MM.1S (cell line): ENCODE results near the gene ADSS1.
A peak's percentile ranks its signal among the peaks of the same experiment; 100 is the strongest.

Experiments used
- DNase-seq: peaks from one replicate; pipeline ENCODE4 v3.0.0-alpha.2; 2015
- H2AFZ ChIP-seq: fragments of 300-600 bp; sonication (generic); 2 replicates; pipeline ENCODE4 v1.6.0; 2016; ENCODE audit warnings: antibody characterized with exemption, low read length
- H3F3A ChIP-seq: fragments of 300-600 bp; sonication (generic); 2 replicates; pipeline ENCODE4 v1.6.1; 2016; ENCODE audit warnings: mild to moderate bottlenecking, antibody characterized with exemption, low read length, moderate library complexity, mixed read lengths; ENCODE audit not compliant: insufficient read depth
- H3K27ac ChIP-seq: fragments of 300-600 bp; sonication (generic); 2 replicates; pipeline ENCODE4 v1.5.1; 2016; ENCODE audit warnings: mild to moderate bottlenecking, low read length
- H3K27me3 ChIP-seq: fragments of 300-600 bp; sonication (generic); replicated peaks from 2 replicates; pipeline ENCODE4 v1.6.0; 2016; ENCODE audit warnings: low read length; ENCODE audit not compliant: insufficient read depth
- H3K36me3 ChIP-seq: fragments of 300-600 bp; sonication (generic); replicated peaks from 2 replicates; pipeline ENCODE4 v1.6.1; 2016; ENCODE audit warnings: mild to moderate bottlenecking, low read length, mixed read lengths; ENCODE audit not compliant: insufficient read depth
- H3K4me1 ChIP-seq: fragments of 300-600 bp; sonication (generic); 2 replicates; pipeline ENCODE4 v1.6.1; 2016; ENCODE audit warnings: low read length, mixed read lengths
- H3K4me2 ChIP-seq: fragments of 300-600 bp; sonication (generic); 2 replicates; pipeline ENCODE4 v1.6.0; 2016; ENCODE audit warnings: low read depth, low read length
- H3K4me3 ChIP-seq: fragments of 300-600 bp; sonication (generic); 2 replicates; pipeline ENCODE4 v1.5.1; 2016; ENCODE audit warnings: low read length, mixed read lengths
- H3K79me2 ChIP-seq: fragments of 300-600 bp; sonication (generic); 2 replicates; pipeline ENCODE4 v1.6.1; 2016; ENCODE audit warnings: mixed run types, low read length, mixed read lengths
- H3K9ac ChIP-seq: fragments of 300-600 bp; sonication (generic); 2 replicates; pipeline ENCODE4 v1.6.1; 2016; ENCODE audit warnings: low read length, mixed read lengths
- H3K9me2 ChIP-seq: fragments of 300-600 bp; sonication (generic); replicated peaks from 2 replicates; pipeline ENCODE4 v1.6.1; 2016; ENCODE audit warnings: mild to moderate bottlenecking, low read length, mixed read lengths; ENCODE audit not compliant: insufficient read depth
- H3K9me3 ChIP-seq: fragments of 300-600 bp; sonication (generic); replicated peaks from 2 replicates; pipeline ENCODE4 v1.6.1; 2016; ENCODE audit warnings: mild to moderate bottlenecking, low read length, mixed read lengths; ENCODE audit not compliant: insufficient read depth
- H4K20me1 ChIP-seq: fragments of 300-600 bp; sonication (generic); 2 replicates; pipeline ENCODE4 v1.6.1; 2016; ENCODE audit warnings: mild to moderate bottlenecking, low read length, moderate library complexity, mixed read lengths; ENCODE audit not compliant: insufficient read depth
- CTCF ChIP-seq: fragments of 300-600 bp; sonication (generic); IDR thresholded peaks from 2 replicates; pipeline ENCODE4 v1.5.1; 2016; ENCODE audit warnings: antibody characterized with exemption, low read length, mixed read lengths
- EZH2 ChIP-seq: fragments of 300-600 bp; sonication (generic); optimal IDR thresholded peaks from 2 replicates; pipeline ENCODE3; 2017; ENCODE audit warnings: low read depth, mild to moderate bottlenecking, antibody characterized with exemption, low read length, mixed read lengths
- EZH2phosphoT487 ChIP-seq: fragments of 300-600 bp; sonication (generic); IDR thresholded peaks from 2 replicates; pipeline ENCODE4 v1.6.1; 2018; ENCODE audit warnings: antibody characterized with exemption, low read length

Gene ADSS1

GRCh38 chr14:104768437-104769323 lies 44.7 kb downstream of the ADSS1 start:
- Histone ChIP-seq H3F3A (no peaks in the 10 kb centered on the region), H3K4me2 (no peak overlapping the region), H3K4me3 (no peak overlapping the region), H2AFZ (no peak overlapping the region), H3K4me1 (no peaks in the 10 kb centered on the region), H3K27ac (no peak overlapping the region), H3K9me3 (no peaks in the 10 kb centered on the region), H3K79me2 (no peaks in the 10 kb centered on the region), H4K20me1 (no peaks in the 10 kb centered on the region), H3K27me3 (no peaks in the 10 kb centered on the region), H3K36me3 (no peaks in the 10 kb centered on the region), H3K9ac (no peak overlapping the region), H3K9me2 (no peaks in the 10 kb centered on the region)
- TF ChIP-seq EZH2phosphoT487 (no peak), CTCF (peak; percentile 50), EZH2 (no peak)
- peak; percentile 49 for DNase-seq

GRCh38 chr14:104769324-104770071 lies 45.5 kb downstream of the ADSS1 start:
- H3K36me3 ChIP-seq, result no peaks in the 10 kb centered on the region
- no peaks in the 10 kb centered on the region for H3K9me3 ChIP-seq
- H3K4me3 ChIP-seq, result no peak overlapping the region
- H3K79me2 ChIP-seq, result no peaks in the 10 kb centered on the region
- no peaks in the 10 kb centered on the region for H3K27me3 ChIP-seq
- H2AFZ ChIP-seq, result no peak overlapping the region
- H3K9me2 ChIP-seq, result no peaks in the 10 kb centered on the region
- no peak overlapping the region for H3K4me2 ChIP-seq
- H3K4me1 ChIP-seq, result no peaks in the 10 kb centered on the region
- no peak overlapping the region for H3K27ac ChIP-seq
- H3K9ac ChIP-seq, result no peak overlapping the region
- H3F3A ChIP-seq, result no peaks in the 10 kb centered on the region
- no peak for TF ChIP-seq CTCF
- no peak for TF ChIP-seq EZH2
- no peak for TF ChIP-seq EZH2phosphoT487
- no peak for DNase-seq
- H4K20me1 ChIP-seq, result no peaks in the 10 kb centered on the region

- Histone ChIP-seq H2AFZ (no peak overlapping the region), H4K20me1 (no peaks in the 10 kb centered on the region), H3K9ac (no peak overlapping the region), H3K4me3 (no peak overlapping the region), H3K27ac (no peak overlapping the region), H3K4me2 (no peak overlapping the region), H3K4me1 (no peaks in the 10 kb centered on the region), H3K79me2 (no peaks in the 10 kb centered on the region), H3K9me3 (no peaks in the 10 kb centered on the region), H3K36me3 (no peaks in the 10 kb centered on the region), H3K27me3 (no peaks in the 10 kb centered on the region), H3F3A (no peaks in the 10 kb centered on the region), H3K9me2 (no peaks in the 10 kb centered on the region)
- TF ChIP-seq EZH2, result no peak
- no peak for TF ChIP-seq CTCF
- TF ChIP-seq EZH2phosphoT487, result no peak
- DNase-seq, result no peak
Observed at GRCh38 chr14:104770072-104770579, 46.1 kb downstream of the ADSS1 start.
